NCI-H2196 (cell line): ENCODE results near the gene MYADML2.

Experiments used
- DNase-seq: peaks from one replicate; lab custom pipeline; 2025; ENCODE audit not compliant: unreplicated experiment; lab: John Stamatoyannopoulos, UW

Gene MYADML2

DNA sequence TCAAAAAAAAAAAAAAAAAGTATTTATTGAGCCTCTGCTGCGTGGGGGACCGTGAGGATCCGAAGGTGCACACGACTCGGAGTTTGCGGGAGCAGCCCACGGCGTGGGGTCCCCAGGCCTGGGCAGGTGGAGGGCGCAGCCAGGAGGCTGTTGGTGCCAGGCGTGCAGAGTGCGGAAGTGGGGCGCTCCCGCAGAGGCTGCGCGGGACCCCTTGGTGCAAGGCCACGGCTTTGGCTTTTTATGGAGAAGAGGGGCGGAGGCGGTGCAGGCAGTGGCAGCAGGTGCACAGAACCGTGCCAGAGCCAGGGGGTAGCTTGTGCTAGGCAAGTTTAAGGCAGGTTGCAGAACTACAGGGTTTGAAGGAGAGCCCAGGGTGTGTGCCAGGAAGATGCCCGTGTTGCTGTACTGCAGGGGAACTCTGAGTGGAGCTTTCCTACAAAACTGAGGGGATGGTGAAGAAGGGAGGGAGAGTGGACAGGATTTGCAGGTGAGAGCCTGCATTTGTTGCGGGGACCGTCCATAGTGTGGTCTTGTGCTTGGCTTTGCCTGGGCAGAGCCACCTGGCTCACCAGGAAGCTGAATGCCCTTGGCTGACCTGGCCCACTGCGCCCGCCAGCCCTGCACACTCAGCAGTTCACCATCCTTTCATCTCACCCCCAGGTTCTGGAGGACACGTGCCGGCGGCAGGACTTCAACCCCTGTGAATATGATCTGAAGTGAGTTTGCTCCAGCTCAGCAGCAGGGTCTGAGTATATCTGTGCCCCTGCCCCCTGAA is 31.7 kb upstream of the MYADML2 start:
- DNase-seq = no peak

DNA sequence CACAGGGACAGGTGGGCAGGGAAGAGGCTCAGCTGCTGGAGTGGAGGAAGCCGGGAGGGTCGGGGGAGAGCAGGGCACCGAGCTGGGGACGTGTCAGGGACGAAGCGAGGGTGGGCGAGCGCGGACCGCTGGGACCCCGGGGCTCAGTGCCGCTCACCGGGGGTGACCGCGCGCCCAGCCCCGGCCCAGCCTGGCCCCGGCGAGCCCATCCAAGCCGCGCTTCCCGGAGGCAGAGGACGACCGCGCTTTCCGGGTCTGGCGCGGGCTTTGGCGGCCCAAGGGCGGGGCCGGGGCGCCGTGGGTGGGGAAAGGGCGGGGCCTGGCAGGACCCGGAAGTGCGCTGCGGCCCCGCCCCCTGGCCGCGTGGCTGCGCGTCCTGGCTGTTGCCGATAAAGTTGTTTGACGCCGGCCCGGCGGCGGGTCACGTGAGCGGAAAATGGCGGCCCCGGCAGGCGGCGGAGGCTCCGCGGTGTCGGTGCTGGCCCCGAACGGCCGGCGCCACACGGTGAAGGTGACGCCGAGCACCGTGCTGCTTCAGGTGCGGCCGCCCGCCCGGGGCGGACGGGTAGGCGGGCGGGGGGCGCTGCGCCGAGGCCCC is 30.3 kb upstream of the MYADML2 start, which contains the start of gene ASPSCR1:
Gene ASPSCR1 (plus strand): TSS at position 419 of the 598 bp plus-strand sequence. CDS start 18 bp downstream, at position 437.
- peak; percentile 97 for DNase-seq

DNA sequence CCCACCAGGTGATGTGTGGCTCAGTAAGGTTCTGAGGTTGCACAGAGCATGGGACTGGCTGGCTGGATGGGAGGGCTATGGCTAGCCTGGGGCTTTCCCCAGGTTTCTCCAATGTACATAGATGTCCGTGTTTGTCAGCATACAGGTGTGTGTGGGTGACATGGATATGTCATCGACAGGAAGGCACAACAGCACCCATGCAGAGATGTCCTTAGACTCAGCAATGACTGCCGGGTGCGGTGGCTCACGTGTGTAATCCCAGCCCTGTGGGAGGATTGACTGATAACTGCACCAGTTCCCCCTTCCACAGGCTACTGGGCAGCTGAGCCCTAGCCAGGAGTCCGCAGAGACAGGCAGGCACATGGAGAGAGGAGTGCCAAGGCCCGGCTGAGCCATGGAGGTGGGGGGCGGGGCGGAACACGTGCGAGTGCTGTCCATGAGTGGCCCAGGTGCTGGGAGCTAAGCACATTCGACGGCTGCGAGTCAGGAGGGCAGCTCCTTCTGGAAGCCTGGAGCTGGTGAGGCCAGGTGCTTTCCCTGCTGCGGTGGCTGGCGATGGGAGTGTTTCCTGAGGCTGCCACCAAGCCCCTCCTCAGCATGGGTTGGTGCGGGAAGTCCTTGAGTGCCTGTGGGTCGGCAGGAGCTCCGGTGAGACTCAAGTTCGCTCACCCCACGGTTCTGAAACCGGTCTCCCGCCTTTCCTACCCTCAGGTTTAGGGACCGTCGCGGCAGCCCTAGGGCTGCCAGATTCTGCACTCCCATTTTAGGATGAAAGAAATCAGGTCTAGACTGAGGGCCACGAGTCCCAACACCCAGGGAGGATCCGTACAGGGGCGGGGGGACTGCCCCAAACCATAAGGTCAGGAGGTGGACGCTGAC is 29.5 kb upstream of the MYADML2 start:
- DNase-seq = peak; percentile 95

DNA sequence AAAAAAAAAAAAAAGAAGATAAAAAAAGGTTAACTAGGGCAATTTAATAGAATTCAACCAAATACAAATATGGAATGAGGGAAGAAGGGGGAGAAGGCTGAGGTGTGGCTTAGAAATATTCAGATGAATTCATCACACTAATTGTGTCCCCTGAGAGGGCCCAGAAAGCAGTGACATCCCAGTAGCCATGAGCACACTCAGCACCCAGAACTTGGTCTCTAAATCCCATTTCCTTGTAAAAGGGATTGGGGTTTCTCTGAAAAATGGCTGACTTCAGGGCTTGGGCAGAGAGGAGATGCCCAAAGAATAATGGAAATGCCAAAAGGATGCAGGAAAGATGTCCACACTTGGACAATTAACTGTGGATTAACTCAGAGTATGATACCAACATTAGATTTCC is 26.4 kb upstream of the MYADML2 start:
- no peak for DNase-seq

DNA sequence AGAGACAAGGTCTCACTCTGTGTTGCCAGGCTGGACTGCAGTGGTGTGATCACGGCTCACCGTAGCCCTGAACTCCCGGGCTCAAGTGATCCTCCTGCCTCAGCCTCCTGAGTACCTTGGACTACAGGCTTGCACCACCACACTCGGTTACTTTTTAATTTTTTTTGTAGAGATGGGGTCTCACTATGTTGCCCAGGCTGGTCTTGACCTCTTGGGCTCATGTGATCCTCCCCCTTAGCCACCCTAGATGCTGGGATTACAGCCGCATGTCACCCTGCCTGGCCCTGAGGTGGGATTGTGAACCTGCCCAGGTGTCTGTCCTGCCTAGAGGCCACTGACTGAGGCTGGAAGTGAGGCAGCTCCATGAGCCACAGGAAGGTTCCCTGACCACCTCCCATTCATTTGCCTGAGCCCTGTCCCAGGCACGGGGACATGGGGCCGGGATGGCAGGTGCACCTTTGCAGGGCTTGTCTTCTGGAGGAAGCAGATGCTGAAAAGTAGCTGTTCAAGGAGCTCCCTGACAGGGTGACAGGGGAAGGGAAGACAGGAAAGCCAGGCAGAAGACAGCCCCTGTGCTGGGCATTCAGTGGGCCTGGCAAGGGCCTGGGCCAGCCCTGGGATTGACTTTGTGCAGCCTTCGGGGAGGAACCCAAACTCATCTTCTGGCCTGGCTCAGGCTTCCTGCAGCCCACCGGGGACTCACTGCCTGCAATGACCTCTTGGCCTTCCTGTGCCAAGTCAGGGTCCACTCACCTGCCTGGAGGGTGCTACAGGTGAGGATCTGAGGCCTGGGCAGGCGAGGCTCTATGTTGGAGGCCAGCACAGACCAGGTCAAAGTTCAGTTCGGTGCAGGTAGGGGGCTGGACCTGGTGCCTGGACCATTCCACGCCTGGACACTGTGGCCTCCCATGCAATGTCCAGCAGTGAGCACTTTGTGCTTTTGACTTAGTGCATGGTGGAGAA is 22.1 kb upstream of the MYADML2 start:
- DNase-seq = no peak

DNA sequence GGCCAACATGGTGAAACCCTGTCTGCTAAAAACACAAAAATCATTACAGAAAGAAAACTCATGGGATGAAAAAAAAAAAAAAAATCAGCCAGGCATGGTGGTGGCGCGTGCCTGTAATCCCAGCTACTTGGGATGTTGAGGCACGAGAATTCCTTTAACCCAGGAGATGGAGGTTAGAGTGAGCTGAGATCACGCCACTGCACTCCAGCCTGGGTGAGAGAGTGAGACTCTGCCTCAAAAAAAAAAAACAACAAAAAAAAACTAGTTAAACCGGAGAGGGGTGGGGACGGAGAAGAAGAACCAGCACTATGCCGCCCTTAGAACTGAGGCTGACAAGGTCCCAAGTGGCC is 21.3 kb upstream of the MYADML2 start:
- no peak for DNase-seq

DNA sequence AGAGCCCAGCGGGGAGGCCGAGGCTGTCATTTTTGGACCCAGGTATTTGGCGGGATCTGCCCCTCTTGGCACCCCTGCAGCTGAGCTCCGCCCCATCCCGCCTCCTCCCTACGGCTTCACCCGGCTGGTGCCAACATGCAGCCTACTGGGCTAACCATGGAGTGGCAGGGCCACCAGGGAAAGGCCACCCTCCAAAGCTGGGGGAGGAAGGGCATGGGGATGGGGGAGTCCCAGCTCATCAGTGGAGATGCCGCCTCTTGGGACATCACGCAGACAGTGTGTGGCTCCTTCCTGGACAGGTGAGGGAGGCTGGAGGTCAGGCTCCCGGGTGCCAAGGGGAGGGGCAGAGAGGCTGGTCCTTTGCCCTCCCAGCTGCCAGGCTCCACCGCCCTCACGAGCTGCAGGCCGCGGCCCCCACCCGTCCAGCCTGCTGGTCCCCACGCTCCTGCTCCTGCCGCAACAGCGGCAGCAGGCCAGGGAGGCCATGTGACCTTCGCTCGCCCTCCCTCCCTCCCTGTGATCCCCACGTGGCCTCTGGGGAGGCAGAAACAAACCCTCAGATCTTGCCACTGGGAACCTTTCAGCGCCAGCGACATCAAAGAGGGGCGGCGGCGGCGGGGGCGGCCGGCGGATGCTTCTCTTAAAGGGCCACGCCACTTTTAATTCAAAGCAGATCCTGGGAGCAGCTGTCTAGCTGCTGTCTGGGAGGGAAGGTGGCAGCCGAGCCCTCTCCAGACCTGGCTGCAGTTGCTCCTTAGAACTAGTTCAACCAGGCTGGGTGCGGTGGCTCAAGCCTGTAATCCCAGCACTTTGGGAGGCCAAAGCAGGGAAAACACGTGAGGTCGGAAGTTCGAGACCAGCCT is 20.7 kb upstream of the MYADML2 start:
- peak; percentile 98 for DNase-seq

DNA sequence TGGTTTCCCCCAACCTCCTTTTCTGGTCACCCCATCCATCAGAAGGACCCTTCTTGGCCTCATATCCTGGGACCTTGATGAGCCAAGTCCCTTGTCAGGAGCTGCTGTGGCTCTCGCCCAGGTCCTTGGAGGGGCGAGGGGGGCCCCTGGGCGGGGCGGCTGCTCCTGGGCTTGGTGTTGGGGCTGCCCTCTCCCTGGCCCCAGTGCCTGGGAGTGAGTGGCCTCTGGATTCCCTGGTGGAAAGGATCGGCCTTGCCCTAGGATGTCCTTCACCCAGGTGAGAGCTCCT is 20.2 kb upstream of the MYADML2 start:
- DNase-seq = no peak

DNA sequence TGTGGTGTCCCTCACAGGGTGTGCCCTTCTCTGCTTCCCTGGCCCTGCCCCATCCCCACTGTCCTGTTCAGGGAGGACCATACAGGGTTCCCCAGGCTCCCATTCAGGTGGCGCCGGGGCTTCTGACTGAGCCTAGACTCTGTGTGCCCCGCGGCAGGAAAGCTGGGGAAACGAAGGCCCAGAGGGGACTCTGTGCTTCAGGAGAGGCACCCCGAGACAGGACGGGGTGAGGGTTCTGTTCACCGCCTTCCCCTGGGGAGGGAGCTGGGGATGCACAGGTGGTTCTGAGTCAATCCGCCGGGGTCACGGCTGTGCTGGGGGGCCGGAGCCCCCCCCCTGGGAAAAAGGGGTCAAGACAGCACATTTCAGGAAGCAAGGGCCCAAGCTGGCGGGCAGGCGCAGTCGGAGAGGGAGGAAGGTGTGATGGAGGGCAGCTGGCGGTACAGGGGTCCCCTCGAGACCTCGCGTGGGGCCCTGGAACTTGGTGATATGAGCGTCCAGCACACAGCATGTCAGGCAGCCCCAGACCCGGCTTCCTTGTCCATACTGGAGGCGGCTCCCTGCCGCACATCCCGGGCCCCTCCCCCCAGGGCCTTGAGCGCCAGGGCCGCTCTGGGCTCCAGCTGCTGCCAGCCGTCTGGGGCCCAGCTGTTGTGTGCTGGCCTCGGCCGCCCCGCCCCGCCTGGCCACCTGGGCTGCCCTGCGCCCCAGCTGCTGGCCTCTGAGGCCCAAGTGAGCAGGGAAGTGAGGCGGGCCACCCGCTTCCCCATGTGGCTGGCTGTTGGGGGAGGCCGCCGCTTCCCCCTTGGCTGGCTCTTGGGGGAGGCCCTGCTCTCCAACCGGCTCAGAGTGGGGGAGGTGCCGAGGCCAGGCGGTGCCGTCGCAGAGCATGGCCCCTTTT is 19.6 kb upstream of the MYADML2 start:
- peak; percentile 81 for DNase-seq

DNA sequence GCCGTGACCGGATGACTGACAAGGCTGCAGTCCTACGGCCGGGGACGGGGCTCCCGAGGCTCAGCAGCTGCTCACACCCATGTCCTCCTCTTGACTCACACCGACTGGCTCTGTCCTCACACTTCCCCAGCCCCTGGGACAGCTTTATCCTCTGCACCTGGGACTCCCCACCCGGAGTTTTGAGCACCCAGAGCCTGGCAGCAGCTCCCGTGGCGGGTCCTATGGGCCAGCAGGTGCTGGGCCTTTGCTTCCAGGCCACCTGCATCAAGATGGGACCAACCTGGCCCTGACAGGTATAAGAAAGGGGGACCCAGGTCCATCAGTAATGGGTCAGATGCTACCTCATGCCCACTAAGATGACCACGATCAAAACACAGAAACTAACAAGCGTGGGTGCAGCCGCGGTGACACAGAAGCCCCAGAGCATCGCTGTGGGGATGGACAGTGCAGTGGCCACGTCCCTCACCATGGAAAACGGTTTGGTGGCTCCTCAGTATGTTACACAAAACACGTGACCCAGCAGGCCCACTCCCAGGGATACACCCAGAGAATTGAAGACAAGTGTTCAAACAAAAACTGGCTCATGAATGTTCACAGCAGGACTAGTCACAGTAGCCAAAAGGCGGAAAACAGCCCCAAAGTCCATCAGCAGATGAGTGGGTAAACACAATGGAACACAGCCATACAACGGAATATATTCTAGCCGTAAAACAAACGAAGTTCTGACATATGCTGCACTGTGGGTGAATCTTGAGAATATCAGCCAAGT is 17.2 kb upstream of the MYADML2 start:
- no peak for DNase-seq

DNA sequence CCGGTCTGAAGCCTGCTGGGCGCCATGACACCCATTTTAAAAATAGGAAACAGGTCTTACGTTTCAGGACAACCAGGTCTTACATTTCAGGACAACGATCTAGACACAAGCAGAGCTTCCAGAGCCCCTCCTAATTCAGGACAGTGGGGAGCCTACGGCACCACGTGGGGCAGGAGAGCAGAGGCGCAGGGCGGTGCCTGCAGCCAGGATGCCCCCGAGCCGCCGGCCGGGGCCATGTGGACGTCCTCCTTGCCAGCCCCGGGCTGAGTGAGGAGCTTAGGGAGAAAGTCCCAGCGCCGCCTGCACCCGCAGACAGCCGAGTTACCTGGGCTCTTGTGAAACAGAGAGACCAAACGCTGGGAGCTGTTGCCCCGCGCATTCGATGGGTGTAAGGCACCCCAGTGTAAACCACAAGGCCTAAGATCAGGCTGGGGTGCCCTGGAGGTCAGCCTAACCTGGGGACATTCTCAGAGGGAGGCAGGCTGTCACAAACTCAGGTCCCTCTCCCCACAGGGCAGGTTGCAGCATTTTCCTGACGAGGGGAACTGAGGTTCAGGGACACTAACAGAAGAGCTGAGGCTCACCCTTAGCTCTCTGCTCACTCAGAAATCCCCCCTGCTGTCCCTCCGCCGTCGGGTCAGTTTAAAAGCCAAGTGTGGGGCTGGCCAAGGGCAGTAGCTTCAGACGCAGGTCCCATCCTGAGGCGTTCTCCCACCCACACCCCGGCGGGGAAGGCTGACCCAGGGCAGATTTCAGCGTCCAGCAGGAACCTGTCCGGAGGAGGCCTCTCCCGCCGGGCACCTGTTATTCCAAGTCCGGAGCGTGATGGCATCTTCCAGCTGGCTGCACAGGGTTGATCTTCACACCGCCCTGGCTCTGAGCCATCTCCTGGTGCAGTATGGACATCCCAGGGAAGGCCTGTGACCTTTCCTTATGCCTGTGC is 15.7 kb upstream of the MYADML2 start:
- no peak for DNase-seq

DNA sequence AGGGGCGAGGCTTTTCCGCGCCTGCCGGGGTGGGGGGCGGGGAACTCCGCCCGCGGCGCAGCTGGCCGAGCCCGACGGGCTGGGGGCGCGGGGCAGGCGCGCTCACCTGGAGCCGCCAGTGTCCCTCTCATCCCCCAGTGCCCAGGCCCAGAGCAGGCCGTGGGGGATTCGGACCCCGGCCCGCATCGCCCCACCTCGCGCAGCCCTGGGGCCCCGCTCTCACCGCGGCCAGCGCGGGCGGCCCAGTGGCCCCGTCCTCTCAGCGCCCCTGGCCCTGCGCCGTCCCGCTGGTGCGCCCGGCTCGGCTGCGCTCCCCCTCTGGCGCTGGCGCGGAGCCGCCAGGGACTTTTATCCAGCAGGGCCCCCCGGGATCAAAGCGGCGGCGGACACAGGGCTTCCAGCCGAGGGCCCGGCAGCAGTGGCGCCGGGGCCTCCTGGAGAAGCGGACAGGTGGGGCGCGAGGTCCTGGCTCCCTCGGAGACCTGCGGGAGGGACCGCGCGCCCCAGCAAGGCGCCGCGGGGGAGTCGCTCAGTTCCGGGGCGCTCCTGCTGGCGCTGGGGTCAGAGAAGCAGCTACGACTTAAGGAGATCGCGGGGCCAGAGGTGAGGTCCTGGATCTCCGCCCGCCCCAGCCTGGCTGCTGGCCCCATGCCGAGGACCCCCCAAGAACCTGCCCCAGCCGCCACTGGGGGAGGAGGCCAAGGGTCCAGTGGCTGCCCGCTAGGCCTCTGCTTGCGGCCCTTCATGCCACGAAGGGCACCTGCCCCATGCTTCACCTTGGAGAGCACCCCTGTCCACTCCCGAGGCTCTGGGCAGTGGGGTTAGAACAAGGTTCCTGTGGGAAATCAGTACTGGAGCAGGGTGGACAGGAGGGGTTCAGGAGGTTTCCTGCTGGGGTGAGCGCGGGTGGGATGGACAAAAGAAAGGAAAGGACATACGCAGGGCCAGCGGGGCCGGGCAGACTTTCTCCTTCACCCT is 14.8 kb upstream of the MYADML2 start:
- no peak for DNase-seq

DNA sequence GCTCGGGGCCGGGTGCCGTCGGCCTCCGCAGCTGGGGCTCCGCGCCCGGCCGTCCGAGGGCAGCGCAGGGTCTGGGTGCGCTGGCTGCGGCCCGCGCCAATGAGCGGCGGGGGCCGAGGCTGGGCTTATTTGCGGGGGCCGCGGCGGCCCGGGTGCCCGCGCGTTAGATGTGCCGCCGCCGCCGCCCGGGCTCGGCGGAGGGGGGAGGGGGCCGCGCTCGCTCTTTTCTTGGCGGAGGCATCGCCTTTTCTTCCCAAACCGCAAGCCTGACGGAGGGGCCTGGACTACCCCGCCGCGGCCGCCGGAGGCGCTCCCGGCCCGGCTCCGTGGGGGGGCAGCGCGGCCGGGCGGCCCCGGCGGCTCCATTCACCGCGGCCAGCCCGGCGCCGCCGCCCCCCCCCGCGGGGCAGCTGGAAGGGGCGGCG is 14.1 kb upstream of the MYADML2 start, which contains the start of gene NOTUM:
Gene NOTUM (minus strand): TSS at position 101 of the 425 bp plus-strand sequence. CDS start 278 bp downstream, outside the sequence.
- peak; percentile 79 for DNase-seq

DNA sequence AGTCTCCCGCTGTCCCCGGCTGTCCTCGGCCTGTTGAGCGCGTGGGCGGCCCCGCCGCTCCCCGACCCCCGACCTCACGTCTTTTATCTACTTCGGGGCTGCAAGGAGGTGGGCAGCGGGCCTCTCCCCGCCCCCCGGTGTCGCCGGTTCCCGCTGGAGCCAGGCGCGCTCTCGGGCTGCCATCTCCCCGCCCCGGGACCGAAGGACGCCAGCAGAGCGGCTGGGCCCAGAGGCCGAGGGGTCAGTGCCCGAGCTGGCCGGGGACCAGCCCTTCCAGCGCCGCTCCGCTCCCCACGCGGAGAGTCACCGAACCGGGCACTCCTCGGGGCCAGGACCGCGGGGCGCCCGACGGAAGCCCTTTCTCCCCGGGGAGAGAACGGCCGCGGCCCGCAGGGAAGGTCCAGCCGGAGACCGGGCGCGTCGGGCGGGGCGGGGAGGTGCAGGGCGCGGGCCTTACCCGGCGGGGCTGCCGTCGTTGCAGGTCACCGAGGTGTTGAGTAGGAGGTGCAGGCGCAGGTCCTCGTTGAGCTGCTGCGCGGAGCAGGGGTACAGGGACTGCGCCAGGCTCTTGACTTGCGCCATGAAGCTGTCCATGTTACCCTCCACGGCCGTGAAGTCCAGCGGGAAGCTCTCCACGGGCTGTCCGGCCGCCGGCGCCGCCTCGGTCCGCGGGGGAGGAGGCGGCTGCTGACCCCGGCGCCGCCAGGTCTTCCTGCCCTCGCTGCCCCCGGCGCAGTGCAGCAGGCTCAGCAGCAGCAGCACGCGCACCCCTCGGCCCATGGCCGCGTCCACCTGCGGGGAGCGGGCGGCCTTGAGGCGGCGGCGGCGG is 13.3 kb upstream of the MYADML2 start:
- no peak for DNase-seq
